ENCODE measurements around the gene TBC1D4.

- TF ChIP-seq CTCF (IDR thresholded peaks at IDR 0.05) (no peak), ZFX (IDR thresholded peaks at IDR 0.05; ENCODE audit: borderline replicate concordance) (no peak)
Measured at GRCh38 chr13:75421133-75421532, 60.8 kb downstream of the TBC1D4 start.

Measured in 22Rv1 (cell line).